OCI-LY1 (cell line): Measurements from ENCODE around the gene C3orf22.

Experiments used
- H2AFZ ChIP-seq: fragments of 200-600 bp; sonication (generic), shearing (Covaris generic); 2 replicates; pipeline ENCODE4 v1.6.0; 2014; ENCODE audit warnings: antibody characterized with exemption, mild to moderate bottlenecking, low read length
- H3F3A ChIP-seq: fragments of 200-600 bp; sonication (generic), shearing (Covaris generic); 2 replicates; pipeline ENCODE4 v1.6.0; 2014; ENCODE audit warnings: mild to moderate bottlenecking, antibody characterized with exemption, low read length, moderate library complexity; ENCODE audit not compliant: insufficient read depth
- H3K27ac ChIP-seq: fragments of 200-600 bp; sonication (generic); 2 replicates; pipeline ENCODE4 v1.5.1; 2014; ENCODE audit warnings: low read length, mixed run types, mild to moderate bottlenecking, low read depth; ENCODE audit not compliant: poor library complexity, severe bottlenecking
- H3K27me3 ChIP-seq: fragments of 200-600 bp; sonication (generic); 2 replicates; pipeline ENCODE4 v1.6.0; 2014; ENCODE audit warnings: antibody characterized with exemption, mild to moderate bottlenecking, low read length, moderate library complexity; ENCODE audit not compliant: insufficient read depth
- H3K36me3 ChIP-seq: fragments of 200-600 bp; sonication (generic); 2 replicates; pipeline ENCODE4 v1.6.1; 2014; ENCODE audit warnings: mild to moderate bottlenecking, antibody characterized with exemption, low read length, moderate library complexity, mixed read lengths; ENCODE audit not compliant: insufficient read depth
- H3K4me1 ChIP-seq: fragments of 200-600 bp; sonication (generic); 2 replicates; pipeline ENCODE4 v1.5.1; 2014; ENCODE audit warnings: mild to moderate bottlenecking, low read length, moderate library complexity; ENCODE audit not compliant: insufficient read depth, severe bottlenecking
- H3K4me2 ChIP-seq: fragments of 200-600 bp; sonication (generic), shearing (Covaris generic); 2 replicates; pipeline ENCODE4 v1.6.1; 2014; ENCODE audit warnings: low read length
- H3K4me3 ChIP-seq: fragments of 200-600 bp; sonication (generic); 2 replicates; pipeline ENCODE4 v1.5.1; 2014; ENCODE audit warnings: low read length, low read depth, mild to moderate bottlenecking, mixed read lengths; ENCODE audit not compliant: poor library complexity, severe bottlenecking
- H3K79me2 ChIP-seq: fragments of 200-600 bp; shearing (Covaris generic); 2 replicates; pipeline ENCODE4 v1.6.1; 2016; ENCODE audit warnings: mixed run types, low read length, mixed read lengths; ENCODE audit not compliant: insufficient read depth
- H3K9ac ChIP-seq: fragments of 200-600 bp; sonication (generic), shearing (Covaris generic); 2 replicates; pipeline ENCODE4 v1.6.1; 2014; ENCODE audit warnings: mild to moderate bottlenecking, low read length, mixed read lengths
- H3K9me2 ChIP-seq: fragments of 200-600 bp; sonication (generic), shearing (Covaris generic); 2 replicates; pipeline ENCODE4 v1.6.1; 2014; ENCODE audit warnings: low read depth, mild to moderate bottlenecking, low read length, mixed read lengths
- H3K9me3 ChIP-seq: fragments of 200-600 bp; shearing (Covaris generic); 2 replicates; pipeline ENCODE4 v1.6.1; 2014; ENCODE audit warnings: low read length, mixed read lengths
- H4K20me1 ChIP-seq: fragments of 200-600 bp; sonication (generic), shearing (Covaris generic); 2 replicates; pipeline ENCODE4 v1.6.0; 2016; ENCODE audit warnings: mild to moderate bottlenecking, low read length; ENCODE audit not compliant: insufficient read depth
- EZH2 ChIP-seq: fragments of 200-600 bp; sonication (generic), shearing (Covaris generic); IDR thresholded peaks from 2 replicates; pipeline ENCODE4 v1.8.0; 2017; ENCODE audit warnings: borderline replicate concordance, mixed run types, mild to moderate bottlenecking, antibody characterized with exemption, low read length, moderate library complexity, mixed read lengths
- TF ChIP-seq, protein P1 (sequence below): fragments of 200-600 bp; sonication (generic), shearing (Covaris generic); IDR thresholded peaks from 2 replicates; pipeline ENCODE4 v1.5.1; 2017; ENCODE audit warnings: mild to moderate bottlenecking, antibody characterized with exemption, low read length, moderate library complexity, mixed read lengths

Gene C3orf22

DNA sequence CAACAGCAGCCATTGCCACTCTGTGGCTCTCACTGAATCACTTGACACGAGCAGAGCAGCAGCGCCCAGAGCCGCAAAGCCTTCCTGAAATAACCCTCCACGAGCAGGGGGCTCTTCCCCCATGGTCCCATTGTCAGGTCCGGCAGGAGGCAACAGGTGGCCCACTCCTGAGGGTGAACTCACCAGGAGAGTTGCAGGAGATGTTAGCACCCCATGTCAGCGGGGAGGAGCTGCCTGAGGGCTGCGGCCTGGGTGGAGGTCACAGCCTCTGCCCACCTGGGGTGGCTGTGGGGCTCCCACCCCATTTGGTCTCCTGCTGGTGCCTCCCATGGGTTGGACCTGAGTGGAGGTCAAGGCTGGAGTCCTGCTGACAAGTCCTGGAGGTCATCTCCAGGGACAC, 12.3 kb upstream of the C3orf22 start:
- Histone ChIP-seq H3K27ac (no peak overlapping the region), H2AFZ (no peak overlapping the region), H3K79me2 (no peaks in the 10 kb centered on the region), H3K9ac (no peak overlapping the region), H3K36me3 (no peaks in the 10 kb centered on the region), H3K4me3 (no peak overlapping the region), H3F3A (no peaks in the 10 kb centered on the region), H3K4me2 (no peak overlapping the region), H3K9me3 (no peaks in the 10 kb centered on the region), H3K27me3 (no peaks in the 10 kb centered on the region), H3K4me1 (no peaks in the 10 kb centered on the region), H3K9me2 (no peaks in the 10 kb centered on the region), H4K20me1 (no peaks in the 10 kb centered on the region)
- TF ChIP-seq, protein P1, sequence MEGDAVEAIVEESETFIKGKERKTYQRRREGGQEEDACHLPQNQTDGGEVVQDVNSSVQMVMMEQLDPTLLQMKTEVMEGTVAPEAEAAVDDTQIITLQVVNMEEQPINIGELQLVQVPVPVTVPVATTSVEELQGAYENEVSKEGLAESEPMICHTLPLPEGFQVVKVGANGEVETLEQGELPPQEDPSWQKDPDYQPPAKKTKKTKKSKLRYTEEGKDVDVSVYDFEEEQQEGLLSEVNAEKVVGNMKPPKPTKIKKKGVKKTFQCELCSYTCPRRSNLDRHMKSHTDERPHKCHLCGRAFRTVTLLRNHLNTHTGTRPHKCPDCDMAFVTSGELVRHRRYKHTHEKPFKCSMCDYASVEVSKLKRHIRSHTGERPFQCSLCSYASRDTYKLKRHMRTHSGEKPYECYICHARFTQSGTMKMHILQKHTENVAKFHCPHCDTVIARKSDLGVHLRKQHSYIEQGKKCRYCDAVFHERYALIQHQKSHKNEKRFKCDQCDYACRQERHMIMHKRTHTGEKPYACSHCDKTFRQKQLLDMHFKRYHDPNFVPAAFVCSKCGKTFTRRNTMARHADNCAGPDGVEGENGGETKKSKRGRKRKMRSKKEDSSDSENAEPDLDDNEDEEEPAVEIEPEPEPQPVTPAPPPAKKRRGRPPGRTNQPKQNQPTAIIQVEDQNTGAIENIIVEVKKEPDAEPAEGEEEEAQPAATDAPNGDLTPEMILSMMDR = no peak

DNA sequence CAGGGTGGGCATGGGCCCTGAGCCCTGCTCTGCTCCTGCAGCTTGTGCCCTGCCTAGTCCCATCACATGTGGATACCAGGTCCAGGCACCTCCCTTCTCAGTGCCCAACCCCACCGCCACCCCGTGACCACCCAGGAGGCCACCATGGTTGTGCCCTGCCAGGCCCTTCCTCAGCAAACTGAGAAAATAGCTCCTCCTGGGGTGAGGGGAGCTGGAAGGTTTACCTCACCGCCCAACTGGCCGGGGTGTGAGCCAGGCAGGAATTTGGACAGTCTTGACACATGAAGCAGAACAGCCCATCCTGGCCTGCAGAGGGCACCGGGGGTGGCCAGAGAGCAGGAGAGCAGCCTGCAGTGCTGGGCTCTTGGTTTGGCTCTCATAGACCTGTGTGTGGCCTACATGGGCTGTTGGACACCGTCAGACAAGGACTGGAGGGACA, 11.4 kb upstream of the C3orf22 start:
- no peaks in the 10 kb centered on the region for H3K27me3 ChIP-seq
- TF ChIP-seq, protein P1 = no peak
- TF ChIP-seq EZH2 = no peak
- no peaks in the 10 kb centered on the region for H3K79me2 ChIP-seq
- H4K20me1 ChIP-seq = no peaks in the 10 kb centered on the region
- H3K27ac ChIP-seq = no peak overlapping the region
- H3K4me2 ChIP-seq = no peak overlapping the region
- no peaks in the 10 kb centered on the region for H3K9me3 ChIP-seq
- H3F3A ChIP-seq = no peaks in the 10 kb centered on the region
- H3K9me2 ChIP-seq = no peaks in the 10 kb centered on the region
- H2AFZ ChIP-seq = no peak overlapping the region
- no peaks in the 10 kb centered on the region for H3K36me3 ChIP-seq
- H3K4me3 ChIP-seq = no peak overlapping the region
- H3K4me1 ChIP-seq = no peaks in the 10 kb centered on the region
- H3K9ac ChIP-seq = no peak overlapping the region

DNA sequence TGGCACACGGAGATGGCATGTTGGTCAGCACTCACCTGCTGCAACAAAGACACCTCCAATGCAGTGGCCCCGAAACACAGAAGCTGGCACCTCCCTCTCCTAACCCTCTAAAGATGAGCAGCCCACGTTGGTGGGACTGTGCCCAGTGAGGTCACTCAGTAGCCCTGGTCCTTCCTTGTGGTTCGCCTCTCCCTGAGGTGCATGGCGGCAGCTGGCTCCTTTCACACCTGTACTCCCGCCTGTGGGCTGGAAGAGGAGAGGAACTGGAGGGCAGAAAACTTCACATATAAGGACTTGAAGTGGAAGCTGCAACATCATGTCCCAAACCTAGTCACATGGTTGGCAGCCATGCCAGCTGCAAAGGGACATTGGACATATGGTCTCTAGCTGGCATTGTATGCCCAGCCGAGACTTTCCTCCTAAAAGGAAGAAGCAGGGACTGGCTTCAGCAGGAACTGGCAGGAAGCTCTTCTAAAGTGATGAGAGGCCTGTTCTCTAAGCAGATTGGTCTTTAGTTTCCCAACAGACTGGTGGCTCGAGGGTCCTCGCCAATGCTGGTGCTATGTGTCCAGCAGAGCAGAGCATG, 10.8 kb upstream of the C3orf22 start:
- H3K27me3 ChIP-seq = no peaks in the 10 kb centered on the region
- no peak overlapping the region for H3K27ac ChIP-seq
- no peaks in the 10 kb centered on the region for H3K79me2 ChIP-seq
- no peak overlapping the region for H2AFZ ChIP-seq
- no peaks in the 10 kb centered on the region for H3K4me1 ChIP-seq
- no peaks in the 10 kb centered on the region for H4K20me1 ChIP-seq
- no peak overlapping the region for H3K4me3 ChIP-seq
- H3K9ac ChIP-seq = no peak overlapping the region
- no peaks in the 10 kb centered on the region for H3K9me3 ChIP-seq
- no peak overlapping the region for H3K4me2 ChIP-seq
- no peaks in the 10 kb centered on the region for H3K9me2 ChIP-seq
- no peak for TF ChIP-seq EZH2
- TF ChIP-seq, protein P1 = no peak
- no peaks in the 10 kb centered on the region for H3F3A ChIP-seq
- H3K36me3 ChIP-seq = no peaks in the 10 kb centered on the region
